Skin of body (tissue), 2 donors: ENCODE data around the gene U2AF2. TPM values are rescaled to one million over a fixed set of nuclear protein-coding genes. Genes with fewer than 3 reads are reported as not detected.

ENCODE experiments used
- DNase-seq: peaks from one replicate; lab custom pipeline; 2025; lab: John Stamatoyannopoulos, UW
- total RNA-seq: library from RNA; depleted of rRNA; stranded (reverse); fragments of >200 nt; gene quantifications from one replicate; pipeline ENCODE4 v1.2.3, GENCODE V29; 2014

Gene U2AF2
- total RNA-seq, 1 donor from 2014 or later = 64.1 TPM

DNA sequence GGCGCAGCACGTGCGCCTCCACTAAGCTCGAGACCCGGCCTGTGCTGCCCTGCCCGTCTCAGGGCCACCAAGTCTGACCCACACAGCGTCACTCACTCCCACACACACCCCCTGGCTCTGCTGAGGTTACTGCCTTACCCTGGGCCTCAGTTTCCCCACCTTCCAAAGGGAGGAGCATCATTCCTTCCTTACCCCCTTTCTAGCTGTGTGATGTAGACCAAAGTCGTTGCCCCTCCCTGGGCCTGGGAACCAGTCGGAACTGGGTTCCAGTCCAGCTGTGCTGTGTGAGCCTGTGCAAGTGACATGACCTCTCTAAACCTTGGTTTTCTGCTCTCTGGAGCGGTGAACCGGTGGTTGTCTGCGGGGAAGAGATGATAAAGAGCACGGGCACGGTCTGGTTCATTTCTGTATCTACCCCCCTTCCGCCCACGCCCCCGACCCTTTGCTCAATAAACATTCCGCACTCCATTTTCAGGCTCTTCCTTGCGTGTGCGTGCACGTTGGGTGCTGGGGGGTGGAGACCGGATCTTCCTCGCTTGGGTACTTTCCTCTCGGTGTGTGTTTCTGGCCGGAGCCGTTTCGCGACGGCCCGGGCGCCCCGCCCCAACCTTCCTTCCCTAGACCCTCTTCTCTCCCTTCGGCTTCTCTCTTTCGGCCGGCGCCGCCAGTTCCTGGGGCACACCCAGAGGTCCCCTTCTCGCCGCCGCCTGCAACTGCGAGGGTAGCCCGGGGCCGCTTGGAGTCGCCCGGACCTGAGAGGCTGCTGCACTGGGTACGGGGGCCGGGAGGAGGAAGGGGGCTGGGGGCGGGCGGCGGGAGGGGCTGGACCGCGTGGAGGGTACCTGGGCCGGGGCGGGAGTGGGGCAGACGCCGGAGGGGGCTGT is 11.6 kb upstream of the U2AF2 start, which contains the start of gene ZNF581:
Gene ZNF581, plus strand, starts transcription at position 647 of the 884 bp plus-strand sequence. CDS start 923 bp downstream, outside the sequence.
- DNase-seq = peak; percentile 56

DNA sequence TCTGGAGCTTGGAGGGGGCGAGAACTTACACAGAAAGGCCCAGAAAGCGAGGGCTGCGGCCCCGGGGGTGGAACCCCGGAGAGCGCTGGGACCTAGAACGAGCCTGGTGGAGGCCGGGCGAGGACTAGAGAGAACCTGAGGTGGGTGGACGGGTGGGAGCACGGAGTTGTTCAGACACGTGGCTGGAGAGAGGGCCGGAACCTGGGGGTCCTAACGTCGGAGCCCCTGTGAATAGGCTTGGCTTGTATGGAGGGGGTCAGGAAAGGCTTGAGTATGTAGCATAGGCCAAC is 11.0 kb upstream of the U2AF2 start:
- DNase-seq = no peak

- no peak for DNase-seq
These were observed 10.5 kb upstream of the U2AF2 start for GRCh38 chr19:55644191-55644833.

DNA sequence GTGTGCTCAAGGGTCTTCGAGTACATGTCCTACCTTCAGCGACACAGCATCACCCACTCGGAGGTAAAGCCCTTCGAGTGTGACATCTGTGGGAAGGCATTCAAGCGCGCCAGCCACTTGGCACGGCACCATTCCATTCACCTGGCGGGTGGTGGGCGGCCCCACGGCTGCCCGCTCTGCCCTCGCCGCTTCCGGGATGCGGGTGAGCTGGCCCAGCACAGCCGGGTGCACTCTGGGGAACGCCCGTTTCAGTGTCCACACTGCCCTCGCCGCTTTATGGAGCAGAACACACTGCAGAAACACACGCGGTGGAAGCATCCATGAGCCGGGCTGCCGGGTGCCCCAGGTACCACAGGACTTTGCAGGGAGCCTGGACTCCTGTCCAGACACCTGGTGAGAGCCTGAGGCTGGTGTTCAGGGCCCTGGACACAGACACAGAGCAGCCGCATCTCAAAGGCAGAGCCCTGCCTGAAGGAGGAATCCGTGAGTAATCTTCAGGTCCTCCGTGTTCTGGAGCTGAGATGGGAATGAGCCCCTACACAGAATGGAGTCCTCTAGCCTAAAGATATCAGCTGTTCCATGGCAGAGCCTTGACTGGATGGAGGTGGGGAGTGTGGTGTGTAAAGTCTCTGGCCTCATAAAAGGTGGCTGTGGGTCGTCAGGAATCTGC is 9.9 kb upstream of the U2AF2 start:
- DNase-seq = no peak

DNA sequence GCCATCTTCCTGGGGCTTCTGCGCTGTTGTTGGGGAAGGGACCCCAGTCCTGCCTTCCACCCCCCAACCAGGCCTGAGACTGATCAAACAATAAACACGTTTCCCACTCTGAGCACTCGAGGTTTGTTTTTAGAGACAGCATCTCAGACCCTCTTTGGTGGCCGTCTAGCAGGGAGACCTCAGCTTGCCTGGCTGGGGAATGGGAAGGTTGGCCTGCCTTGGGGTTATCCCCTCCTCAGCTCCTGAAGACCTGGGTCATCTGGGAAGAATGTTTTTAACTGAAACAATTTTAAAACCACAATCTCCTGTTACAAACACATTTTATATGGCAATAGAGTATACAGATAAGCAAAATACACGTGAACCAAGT is 9.3 kb upstream of the U2AF2 start:
- DNase-seq = no peak

DNA sequence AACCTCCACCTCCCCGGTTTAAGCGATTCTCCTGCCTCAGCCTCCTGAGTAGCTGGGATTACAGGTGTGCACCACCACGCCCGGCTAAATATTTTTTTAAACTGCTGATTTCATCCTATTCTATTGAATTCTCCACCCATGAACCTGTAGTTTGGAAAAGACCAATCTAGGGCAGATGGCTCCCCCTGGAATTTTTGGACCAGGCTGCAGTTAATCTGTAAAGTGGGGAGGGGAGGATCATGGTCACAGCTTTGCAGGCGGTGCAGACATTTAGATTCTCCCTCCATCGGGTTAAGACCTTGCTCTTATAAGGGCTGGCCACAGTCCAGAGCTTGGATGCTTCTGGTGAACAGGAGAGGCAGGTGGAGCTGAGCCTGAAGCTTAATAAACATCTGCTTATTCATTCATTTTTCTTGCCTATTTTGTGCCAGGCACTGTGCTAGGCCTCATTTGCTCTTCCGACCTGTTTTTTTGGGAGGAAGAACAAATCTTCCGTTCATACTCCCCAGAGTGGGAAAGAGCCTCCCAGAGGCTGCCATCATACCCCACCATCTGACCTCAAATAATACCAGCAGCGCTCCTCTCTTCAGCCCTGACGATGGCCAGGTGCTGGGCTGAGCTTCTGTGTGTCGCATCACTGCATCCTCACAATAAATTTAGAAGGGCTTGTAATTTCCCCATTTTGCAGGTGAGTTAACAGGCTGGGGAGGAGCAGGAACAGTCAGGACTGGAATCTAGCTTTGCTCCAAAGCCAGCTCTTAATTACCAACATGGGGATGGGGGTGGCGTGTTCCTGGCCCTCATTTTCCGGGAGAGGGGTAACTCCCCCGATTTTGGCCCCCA is 7.7 kb upstream of the U2AF2 start:
- no peak for DNase-seq

GRCh38 chr19:55647732-55648584 is 6.9 kb upstream of the U2AF2 start, which contains the start of gene CCDC106:
CCDC106 (plus strand) TSS chr19:55648212; CDS start chr19:55649047, 835 bp downstream.
- DNase-seq = peak; percentile 86

DNA sequence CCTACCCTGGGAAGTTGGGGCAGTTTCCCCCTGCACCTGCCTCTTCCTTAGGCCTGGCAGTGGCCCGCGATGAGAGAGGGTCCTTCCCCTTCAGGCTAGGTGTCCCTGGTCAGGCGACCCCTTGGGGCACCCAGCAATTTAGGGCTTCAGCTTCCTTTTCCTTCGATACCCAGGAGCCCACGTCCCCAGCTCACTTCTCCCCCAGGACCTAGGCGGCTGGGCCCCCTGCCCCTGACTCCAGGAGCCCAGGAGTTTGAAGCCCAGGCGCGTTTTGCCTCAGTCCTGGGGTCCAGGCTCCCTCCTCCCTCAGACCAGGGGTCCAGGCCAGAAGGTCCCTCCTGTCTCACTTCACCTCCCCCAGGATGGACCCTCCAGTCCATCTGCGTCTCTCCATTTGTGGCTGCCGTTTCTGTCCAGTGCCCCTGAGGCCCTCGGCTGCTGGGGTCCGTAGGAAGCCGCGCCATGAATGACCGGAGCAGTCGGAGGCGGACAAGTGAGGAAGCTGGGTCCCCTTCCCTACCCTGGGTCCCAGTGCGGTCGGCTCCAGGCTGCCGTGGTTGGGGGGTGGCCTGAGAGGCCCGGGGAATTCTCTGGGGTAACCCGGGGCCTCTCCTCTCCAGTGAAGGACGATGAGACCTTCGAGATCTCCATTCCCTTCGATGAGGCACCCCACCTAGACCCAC is 6.1 kb upstream of the U2AF2 start:
- no peak for DNase-seq

GRCh38 chr19:55649268-55650125 is 5.3 kb upstream of the U2AF2 start:
- DNase-seq = no peak

DNA sequence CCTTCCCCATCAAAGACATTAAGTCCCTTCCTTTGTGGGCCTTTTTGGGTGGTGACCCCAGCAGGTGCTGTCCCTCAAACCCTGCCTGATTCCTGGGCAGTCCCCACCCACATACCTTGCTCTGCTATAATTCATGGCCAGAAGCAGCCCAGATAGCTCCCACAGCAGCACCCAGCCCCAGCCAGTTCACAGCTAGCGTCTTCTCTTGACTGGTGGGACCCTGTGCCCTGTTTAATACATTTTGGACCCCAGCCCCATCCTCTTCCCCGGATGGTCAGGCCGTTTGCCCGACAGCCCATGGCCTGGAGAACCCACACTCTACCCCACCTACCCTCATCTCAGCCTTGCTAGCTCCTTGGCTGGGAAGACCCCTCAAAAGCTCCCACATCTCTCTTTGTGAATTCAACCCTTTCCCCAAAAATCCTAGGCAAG is 4.7 kb upstream of the U2AF2 start:
- no peak for DNase-seq

GRCh38 chr19:55650602-55651230 is 4.1 kb upstream of the U2AF2 start:
- no peak for DNase-seq

DNA sequence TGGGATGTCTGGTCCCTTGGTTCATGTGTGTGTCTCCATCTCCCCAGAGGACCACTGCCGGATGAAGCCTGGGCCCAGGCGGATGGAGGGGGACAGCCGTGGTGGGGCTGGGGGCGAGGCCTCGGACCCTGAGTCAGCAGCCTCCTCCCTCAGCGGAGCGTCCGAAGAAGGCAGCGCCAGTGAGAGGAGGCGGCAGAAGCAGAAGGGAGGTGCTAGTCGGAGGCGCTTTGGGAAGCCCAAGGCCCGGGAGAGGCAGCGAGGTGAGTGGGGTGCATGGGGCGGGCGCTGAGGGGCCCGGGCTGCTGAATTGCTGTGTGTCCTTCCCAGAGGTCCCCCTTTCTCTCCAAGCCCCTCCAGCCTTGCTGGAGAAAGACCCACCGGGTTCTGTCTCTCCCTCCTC is 3.6 kb upstream of the U2AF2 start:
- DNase-seq = no peak

GRCh38 chr19:55652311-55653128 is 2.3 kb upstream of the U2AF2 start:
- DNase-seq = no peak

- peak; percentile 99 for DNase-seq
These were observed 1.0 kb upstream of the U2AF2 start for GRCh38 chr19:55653651-55654322.

GRCh38 chr19:55654323-55654867 is 440 bp upstream of the U2AF2 start:
- DNase-seq = peak; percentile 99

GRCh38 chr19:55655648-55656040 is 809 bp downstream of the U2AF2 start:
- DNase-seq = peak; percentile 80

DNA sequence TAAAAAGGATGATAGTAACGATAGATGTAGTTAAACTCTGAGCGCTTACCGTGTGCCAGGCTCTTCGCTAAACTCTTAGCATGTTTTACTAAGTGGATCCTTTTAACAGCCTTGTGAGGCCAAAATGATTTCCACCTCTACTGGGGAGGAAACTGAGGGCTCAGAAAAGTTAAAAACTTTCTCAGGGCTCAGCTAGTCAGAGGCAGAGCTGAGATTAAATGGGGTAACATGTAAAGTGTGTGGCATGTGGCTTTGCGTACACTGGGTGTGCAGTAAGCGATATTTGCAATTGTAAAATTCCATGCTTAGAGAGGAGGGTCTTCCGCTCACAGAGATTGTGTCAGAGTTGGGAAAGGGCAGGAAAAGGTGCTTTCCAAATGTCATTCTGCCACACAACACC is 1.7 kb downstream of the U2AF2 start:
- no peak for DNase-seq
